GM18861 (cell line): ENCODE measurements around the gene RAMP1.

Experiments used
- ATAC-seq: cut with Tn5 transposase; IDR thresholded peaks from one replicate; pipeline ENCODE4 v1.9.1; 2021; ENCODE audit not compliant: unreplicated experiment

Gene RAMP1

DNA sequence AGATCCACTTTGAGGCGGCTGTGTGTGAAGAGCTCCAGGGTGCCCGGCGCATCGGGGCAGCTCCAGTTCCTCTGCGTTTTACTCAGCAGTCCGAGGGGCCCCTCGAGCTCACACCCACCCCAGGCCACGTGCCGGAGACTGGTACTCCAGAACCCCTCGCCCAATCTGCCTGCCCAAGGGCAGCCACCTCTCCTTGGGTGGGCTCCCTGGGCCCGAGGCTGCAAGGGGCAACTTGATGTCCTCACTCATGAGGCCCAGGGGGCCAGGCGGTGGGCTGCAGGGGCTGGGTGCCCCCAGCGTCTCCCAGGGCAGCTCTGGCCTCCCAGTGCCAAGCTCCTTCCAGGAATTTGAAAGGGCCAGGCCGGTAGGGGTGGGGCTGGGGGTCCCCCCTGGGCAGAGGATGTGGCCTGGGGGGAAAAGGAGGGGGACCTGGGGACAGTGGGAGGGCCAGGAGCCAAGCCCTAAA lies 16.7 kb downstream of the RAMP1 start:
- ATAC-seq: no peak

DNA sequence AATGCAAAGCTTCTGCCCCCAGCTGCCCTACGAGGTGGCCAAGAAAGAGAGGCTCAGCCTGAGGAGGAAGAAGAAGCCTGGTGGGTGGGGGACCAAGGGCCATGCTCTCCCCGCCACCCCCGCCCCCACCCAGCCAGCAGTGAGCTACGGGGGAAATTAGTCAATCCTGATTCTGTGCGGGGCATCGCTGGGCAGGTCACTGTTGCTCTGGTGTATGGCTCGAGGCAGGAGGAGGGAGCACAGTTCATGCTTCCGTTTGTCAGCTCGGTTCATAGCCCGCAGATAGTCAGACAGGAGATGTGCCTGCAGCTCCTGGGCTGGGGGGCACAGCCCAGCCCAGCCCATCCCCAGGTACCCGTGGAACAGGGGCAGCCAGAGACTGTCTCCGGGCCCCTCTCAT lies 17.1 kb downstream of the RAMP1 start:
- no peak for ATAC-seq

DNA sequence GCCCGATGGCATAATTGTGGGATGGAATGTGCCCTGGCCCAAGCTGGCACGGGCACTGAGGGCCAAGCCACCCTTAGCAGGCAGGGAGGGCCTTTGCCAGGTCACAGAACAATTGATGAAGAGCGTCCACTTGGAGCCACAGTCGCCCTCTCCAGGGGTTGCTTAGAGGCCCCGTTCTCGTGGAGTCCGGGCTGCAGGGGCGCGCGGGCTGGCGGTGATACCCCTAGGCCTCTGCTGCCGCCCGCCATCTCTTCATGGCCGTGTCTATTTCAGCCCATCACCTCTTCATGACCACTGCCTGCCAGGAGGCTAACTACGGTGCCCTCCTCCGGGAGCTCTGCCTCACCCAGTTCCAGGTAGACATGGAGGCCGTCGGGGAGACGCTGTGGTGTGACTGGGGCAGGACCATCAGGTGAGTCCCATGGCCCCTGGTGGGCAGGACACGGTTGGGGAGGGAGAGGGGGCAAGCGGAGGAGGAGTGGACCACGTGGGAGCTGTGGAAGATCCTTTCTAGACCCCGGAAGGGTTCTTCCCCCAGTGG lies 17.6 kb downstream of the RAMP1 start:
- no peak for ATAC-seq

DNA sequence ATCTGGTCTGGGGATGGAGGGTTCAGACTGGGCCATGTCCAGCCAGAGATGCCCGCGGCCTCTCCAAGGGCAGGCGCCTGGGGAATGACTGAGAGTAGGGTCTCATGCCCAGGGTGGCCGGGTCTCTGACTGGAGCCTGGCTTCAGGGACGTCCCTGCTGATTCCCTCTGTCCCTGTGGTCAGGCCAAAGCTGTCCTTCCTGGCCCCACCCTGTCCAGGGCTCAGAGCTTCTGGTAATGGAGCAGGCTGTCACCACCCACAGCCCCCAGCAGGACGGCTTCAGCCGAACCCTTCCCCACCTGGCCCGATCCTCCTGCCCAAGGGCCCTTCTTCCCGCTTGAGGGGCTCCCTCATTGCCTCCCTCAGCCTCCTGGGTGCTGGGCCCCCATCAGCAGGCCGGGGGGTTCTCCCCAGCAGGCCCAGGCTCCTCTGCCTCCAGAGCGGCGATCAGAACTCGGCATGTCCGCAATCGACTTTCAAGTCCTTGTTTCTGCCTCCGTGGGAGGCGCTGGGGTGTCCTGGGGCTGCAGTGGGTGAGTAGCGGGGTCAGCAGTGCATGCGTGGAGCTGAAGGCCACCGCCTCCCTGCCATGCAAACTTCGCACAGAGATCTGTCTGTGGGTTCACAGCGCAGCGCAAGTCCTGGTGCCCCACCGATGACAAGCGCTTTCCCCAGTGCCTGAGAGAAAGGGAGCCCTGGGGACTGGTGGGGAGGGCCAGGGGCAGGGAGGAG lies 18.3 kb downstream of the RAMP1 start:
- ATAC-seq: no peak

DNA sequence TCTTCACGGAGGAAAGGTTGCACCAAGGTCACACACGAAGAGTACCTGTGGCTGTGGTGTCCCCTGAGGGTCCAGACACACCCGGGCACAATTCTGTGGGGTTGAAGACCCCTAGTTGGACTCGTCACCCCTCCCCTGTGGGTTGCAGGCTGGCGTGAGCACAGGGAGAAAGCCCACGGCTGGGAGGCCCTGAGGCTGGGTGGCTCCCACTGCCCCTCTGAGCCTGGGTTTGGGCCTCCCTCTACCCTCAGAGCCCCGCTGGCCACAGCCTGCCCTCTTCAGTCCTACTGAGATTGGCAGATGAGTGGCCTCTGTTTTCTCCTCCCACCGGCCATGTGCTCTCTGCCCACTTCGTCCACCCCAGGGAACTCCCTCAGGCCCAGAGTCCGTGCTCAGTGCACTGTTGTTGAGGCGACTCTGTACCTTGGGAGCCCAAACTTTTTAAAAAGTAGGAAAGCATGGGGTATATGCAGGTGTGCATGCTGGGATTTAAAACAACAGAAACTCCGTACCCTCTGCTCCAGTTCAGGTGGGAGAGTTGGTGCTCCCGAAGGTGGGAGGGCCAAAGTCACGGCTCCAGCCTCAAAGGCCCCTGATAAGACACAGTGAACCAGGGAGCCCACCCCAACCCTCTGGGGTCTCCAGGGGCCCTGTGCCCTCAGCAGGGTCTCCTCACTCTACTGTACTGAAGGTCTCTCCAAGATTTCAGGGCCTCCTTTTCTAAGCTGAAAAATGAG lies 19.1 kb downstream of the RAMP1 start:
- no peak for ATAC-seq

DNA sequence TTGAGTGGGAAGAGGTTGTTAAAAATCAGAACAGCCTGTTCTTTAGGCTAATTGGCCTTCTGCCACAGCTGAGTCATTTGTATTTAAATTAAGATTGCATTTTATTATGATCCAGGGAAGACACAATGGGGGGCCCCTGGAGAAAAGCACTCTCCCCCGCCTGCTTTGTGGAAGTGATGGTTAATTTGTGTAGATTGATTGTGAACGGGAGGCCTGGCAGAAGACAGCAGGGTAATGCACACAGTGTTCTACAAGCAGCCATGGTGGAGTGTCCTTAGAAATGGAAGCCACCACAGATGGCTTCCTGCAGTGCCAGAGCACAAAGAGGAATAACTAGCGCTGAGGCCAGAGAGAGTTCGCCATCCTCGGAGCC lies 19.6 kb downstream of the RAMP1 start:
- no peak for ATAC-seq

DNA sequence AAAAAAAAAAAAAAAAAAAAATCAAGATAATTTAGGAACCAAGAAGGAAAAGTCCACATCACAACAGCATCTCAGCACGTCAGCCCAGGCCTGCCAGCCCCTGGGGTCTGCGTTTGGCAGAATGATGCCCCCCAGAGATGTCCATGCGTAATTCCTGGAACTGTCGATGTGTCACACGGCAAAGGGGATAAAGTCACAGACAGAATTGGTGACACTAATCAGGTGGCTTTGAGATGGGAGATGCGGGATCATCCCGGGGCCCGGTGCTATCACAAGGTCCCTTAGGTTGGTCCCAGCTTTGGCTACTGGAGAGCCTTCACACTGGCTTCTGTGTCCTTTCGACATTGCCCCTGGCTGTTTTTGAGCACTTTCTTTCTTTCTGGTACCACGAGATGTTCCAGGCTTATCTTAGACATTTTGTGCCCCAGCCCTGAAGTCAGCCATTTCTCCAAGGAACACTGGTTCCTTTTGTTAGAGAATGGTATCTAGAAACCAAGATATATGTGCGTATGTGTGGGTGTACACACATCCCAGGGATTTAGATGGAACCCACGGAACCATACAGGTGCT lies 20.7 kb downstream of the RAMP1 start:
- no peak for ATAC-seq

DNA sequence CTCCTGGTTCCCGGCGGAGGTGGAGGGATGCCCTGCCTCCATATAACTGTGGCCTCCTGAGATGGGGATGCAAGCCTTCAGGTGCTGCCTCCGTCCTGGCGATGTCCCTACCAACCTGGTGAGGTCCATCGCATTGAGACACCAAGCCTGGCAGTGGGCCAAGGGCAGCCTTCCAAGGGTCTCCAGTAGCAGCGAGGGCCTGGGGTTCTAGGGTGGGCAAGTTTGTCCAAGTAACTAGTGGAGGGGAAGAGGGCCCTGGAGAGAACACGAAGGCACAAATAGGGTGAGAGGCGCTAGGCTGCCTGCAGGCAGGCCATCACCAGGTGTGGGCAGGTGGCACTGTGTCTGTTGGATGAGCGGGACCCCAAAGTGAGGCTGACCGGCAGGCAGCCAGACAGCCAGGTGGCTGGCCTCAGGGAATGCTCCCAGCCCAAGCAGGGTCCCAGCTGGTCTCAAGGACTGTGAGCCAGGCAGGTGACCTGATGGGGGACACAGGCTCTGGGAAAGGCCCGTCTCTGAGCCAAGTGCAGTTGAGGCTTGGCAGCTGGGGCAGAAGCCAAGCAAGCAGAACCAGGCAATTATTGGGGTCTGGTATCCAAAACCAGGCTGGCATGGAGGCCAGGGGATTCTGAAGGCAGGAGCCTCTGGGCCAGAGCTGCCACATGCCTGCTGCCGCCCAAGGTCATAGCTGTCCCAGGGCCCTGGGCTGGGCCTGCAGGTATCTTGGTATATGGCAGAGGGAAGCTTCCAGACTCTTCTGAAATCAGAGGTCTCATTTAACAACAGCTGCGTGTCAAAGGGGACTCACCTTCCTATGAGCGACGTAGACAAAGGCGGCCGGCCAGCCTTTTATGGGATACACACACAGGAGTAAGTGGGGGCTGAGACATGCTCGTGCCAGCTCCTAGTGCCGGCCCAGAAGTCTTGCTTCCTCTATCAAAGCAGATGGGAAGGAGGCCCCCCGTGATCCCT lies 23.4 kb downstream of the RAMP1 start:
- no peak for ATAC-seq

DNA sequence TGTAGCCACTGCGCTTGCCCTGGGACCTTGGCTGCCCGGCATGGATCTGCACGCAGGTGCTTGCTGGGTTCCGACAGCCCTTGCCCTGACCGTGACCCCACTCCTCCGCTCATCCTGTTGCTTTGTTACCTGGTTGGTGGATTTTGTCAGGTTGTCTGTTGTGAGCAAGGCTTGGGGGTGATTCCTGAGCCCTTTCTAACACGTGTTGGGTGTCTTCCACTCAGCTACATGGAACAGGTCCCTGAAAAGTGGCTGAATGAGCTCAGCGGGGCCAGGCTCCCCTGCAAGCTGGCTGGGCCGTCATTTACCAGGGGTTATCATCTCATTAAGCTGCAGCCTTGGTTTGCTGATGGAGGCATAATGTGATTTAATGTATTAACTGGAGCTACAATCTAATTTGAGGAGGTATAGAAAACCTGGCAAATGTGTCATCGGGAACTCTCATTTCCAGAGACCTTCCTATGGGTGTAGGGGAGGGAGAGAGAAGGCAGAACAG lies 24.6 kb downstream of the RAMP1 start:
- ATAC-seq: no peak

DNA sequence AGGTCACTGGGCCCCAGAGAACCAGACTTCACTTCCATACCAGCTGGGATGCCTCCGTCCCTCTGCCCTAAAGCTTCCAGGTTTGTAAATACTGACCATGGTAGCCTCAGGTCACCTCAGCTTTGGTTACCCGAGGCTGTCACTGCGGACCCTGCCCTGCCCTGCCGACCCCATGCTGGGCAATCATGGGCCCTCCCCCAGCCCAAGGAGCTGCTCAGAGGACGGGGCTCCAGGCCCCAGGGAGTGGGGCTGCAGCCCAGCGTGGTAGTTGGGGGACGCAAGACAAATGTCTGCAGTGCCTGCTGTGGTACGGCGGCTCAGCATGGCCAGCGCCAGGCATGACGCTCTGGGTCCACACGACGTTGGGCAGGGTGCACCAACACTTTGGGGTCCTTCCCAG lies 25.3 kb downstream of the RAMP1 start:
- no peak for ATAC-seq

DNA sequence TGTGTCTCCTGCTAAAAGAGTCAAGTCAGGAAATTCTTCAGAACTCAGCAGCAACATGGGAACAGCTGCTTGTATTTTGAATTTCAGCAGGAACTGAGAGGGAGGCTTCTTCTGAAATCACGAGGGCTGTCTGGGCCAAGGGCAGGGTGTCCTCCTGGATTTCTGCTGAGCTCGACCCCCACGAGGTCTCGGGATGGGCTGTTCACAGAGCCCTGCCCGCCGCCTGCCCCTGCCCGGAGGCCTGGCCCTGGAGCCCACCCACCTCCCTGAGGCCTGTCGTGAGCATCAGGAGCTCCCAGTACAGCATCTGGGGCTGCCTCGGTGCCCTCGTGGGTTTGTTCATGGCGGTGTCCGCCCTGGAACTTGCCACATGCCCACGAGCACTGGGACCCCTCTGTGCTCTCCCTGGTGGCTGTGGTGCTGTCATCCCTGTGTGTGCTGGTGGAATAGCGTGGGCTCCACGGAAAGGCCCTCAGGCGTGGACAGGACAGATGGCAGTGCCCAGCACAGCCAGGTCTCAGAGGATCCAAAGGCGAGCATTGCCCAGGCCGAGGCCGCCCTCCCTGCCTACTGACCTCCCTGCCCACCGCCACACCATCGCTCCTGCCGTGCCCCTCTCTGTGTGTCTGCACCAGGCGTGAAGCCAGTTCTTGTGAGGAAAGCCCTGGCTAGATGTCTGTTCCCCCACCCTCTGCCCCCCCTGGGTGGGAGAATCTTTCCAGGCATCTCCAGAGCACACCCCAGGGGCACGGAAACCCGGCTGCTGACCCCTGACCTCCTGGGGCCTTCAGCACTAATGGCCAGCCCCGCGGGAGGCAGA lies 25.9 kb downstream of the RAMP1 start:
- no peak for ATAC-seq

DNA sequence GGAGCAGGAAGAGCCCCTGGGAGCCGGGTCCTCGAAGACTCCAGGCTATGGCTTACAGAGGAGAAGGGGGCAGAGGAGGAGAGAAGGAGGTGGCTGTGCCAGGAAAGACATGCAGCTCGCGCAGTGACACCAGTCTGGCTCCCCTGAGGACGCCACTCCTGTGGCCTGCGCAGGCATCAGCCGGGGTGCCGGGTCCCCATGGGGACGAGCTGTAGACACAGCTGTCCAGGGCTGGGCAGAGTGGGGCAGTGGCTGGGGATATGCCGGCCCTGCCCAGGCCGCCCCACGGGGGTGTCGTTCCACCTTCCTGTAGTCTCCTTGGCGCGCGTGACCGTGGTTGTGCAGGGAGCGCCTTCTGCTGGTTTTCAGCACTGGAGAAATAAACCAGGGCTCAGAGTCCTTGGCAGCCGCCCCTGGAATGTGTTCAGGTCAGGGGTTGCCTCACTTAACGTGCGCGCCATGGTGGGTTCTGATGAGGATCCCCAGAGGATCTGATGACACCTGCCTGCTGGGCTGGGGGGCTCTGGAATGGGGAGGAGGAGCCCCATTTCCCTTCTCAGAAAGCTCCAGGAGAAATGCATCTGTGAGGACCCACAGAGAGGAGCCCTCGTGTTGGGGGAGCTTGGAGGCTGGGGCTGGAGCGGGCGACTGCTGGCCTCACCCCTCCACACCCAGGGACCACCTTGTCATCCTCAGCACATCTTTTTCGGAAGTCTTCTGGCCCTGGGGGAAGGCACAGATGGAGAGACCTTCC lies 26.7 kb downstream of the RAMP1 start:
- ATAC-seq: no peak

DNA sequence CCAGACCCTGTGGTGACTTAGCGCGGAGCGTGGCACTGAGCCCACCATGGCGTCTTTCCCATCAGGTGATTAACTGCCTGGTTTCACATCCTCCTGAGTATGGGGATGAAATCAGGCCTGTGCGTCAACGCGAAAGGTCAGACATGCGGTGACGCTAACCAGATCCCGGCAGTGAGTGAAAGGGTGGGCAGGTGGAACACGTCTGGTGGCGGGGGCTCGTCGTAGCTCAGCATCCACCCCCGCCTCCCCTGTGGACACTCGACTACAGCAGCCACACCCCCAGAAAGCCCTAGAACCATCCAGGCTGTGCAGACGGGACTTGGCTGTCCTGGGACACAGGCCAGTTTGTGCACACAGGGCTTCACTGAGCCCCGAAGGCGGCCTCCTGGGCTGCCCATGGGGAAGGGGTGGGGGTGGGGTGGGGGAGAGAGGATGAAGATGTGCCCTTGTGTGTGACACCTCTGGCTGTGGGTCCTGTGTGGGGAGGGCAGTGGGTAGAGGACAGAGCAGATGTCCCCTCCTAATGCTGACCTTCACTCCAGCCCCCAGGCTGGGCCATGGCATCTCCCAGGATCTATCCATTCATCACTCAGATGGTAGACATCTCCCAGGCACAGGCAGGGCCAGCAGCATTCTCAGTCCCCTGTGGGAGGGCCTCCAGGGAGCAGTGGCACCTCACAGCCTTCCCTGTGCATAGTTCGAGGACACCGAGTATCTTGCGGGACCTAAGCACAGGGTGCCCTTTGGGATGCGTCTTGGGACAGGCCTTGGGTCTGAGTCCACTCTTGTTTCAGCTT lies 27.5 kb downstream of the RAMP1 start:
- no peak for ATAC-seq

DNA sequence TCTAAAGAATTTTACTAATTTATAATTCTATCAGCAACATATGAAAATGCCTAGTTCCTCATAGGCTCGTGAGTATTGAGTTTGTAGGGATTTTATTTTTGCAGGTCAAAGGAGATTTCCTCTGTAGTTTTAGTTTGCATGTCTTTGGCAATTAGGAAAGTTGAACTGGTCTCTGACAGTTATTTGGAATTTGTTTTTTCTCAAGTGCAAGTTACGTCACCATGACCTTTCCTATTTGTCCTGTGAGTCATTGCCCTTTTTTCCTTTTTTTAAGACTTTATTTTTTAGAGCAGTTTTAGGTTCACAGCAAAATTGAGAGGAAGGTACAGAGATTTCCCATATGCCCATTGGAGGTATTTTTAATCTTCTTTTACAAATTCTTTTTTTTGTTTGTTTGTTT lies 29.0 kb downstream of the RAMP1 start:
- ATAC-seq: no peak

DNA sequence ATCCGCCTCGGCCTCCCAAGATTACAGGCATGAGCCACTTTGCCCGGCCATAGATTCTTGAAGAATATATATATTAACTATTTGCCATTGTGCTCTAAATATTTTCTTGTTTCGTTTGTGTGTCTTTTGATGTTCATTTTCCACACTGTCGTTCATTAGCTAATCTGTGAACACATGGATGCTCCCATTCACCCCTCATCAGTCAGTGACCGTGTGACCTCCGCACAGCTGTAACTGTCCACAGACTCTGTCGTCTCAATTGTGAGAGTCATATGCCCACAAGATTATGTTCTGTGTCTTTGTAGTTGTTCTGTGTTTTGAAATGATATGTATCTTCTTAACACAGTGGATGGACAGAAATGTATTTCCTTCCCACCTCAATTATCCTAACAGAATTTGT lies 29.6 kb downstream of the RAMP1 start:
- ATAC-seq: no peak

DNA sequence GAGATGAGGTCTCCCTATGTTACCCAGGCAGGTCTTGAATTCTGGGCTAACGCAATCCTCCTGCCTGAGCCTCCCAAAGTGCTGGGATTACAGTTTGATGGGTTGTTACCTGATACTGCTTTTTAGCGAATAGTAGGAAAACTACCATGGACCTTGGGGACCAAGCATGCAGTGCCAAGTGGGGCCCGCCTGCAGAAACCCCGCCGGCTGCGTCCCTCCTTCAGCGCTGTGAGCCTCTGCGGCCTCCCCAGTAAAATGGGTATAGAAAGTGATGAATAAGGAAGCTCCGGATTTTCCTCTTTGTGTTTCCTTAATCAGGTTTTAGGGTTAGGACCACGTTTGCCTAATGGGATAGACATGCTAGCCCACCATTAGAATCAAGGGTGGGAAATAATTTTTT lies 30.4 kb downstream of the RAMP1 start:
- no peak for ATAC-seq

DNA sequence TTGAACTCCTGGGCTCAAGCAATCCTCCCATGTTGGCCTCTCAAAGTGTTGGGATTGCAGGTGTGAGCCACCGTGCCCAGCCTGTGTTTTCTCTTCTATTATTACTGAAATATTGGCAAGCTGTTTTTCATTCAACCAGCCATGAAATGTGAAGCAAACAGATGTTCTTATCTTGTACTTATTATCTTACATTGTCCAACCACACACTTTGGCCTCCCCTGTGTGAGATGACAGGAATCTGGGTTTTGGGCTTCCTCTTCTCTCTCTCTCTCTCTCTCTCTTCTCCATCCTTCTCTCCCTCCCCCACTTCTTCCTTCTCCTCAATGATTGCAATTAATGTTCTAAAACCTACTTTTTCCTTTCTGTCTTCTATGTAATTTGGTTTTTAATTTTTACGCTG lies 33.1 kb downstream of the RAMP1 start:
- ATAC-seq: no peak

DNA sequence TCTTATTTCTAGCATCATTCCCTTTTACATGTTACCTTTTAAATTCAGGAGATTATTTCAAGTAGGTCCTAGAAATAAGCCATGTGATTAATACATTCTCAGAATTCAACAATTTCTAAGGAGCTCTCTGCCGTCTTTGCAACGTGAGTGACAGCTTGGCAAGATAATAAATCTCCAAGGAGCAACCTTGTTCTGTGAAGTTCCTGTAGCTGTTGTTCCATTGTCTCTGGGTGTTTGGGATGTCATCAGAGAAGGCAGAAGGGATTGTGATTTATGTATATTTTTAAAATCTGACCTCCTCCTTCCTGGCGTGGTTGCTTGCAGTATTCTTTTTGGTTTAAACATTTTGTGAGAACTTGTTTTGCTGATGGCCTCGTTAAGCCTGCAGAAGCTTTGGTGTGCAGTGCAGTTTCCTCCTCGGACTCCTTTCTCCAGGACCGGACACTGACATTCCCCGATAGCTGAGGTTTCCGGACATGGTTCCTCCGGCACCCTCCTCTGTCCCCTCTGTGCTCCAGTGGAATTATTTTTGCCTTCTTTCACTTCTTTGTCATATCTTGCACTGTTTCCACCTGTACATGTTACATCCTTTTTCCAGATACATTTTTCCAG lies 33.7 kb downstream of the RAMP1 start:
- ATAC-seq: no peak
